Adipose tissue (tissue), 3 donors: ENCODE measurements around the gene PLPP4. TPM values are rescaled to one million over a fixed set of nuclear protein-coding genes. Genes with fewer than 3 reads are reported as not detected.

Source experiments
- H3K27ac ChIP-seq: one replicate; pipeline ENCODE4 v1.5.1; 2013; ENCODE audit warnings: low read depth, low read length
- WGBS, 3 donors: extraction: QIAGEN DNeasy Blood & Tissue Kit; methylation state at CpG; one replicate each; pipeline ENCODE4 v1.1.7; 2013; 5-methylcytosine and 5-hydroxymethylcytosine counted together
- polyA plus RNA-seq, 3 donors: library from polyadenylated mRNA; stranded (reverse); fragments of 200-250 nt; gene quantifications; one replicate each; pipeline ENCODE4 v1.2.3, GENCODE V29; 2013
- donor health status: healthy with polysubstance abuse.
- donor health status: Bipolar disorder and iron deficiency.
- donor health status: healthy.

The PLPP4 gene
- polyA plus RNA-seq, 3 donors, result not detected

GRCh38 chr10:120584786-120585185 lies 127.8 kb downstream of the PLPP4 start:
- H3K27ac ChIP-seq, result no peak overlapping the region
- WGBS, 3 donors, result 24 to 57% (median 54%) methylated on average over 1 of the region's 1 CpG

GRCh38 chr10:120586471-120586872 lies 129.4 kb downstream of the PLPP4 start:
- 50 to 83% (median 78%) methylated on average over 3 of the region's 3 CpGs for WGBS, 3 donors
- no peak overlapping the region for H3K27ac ChIP-seq

DNA sequence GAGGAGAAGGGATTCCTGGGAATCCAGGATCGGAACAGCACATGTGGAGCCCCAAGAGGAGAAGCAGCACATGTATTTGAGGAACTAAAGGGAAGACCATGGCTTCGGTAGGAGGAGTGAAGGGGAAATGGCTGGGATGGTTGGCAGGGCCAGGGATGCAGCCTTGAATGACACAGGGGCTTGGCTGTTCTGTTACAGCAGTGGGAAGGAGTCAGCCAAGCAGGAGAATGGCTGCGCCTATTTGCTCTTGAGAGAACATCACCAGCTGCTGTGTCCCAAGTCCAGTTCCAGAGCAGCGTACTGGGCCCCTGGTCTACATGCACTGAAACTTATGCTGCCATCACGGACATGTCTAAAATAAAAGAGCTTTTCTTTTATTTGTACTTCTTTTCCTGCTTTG lies 130.0 kb downstream of the PLPP4 start:
- H3K27ac ChIP-seq, result no peak overlapping the region
- WGBS, 3 donors, result 78 to 80% (median 79%) methylated on average over 5 of the region's 5 CpGs

- no peak overlapping the region for H3K27ac ChIP-seq
- 52 to 84% (median 56%) methylated on average over 2 of the region's 2 CpGs for WGBS, 3 donors
These were observed 131.3 kb downstream of the PLPP4 start for GRCh38 chr10:120588311-120588710.

DNA sequence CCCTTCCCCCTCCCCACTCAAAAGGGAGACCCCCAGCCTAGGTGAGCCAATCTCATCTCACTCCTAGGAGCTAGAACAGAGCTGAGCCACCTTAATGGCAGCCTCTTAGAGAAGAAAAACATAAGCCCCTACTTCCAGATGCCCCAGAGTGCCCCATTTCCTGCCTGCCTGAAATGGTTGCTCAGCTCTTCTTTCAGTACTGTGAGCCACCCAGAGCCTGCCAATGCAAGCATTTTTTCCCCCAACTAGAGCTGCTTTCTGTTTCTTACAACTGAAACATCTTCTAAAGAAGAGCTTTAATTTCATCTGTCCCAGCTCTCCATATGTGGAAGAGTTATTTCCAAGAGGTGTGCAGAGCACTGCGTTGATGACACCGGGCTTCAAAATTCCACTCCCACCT lies 136.7 kb downstream of the PLPP4 start:
- 86 to 90% (median 87%) methylated on average over 2 of the region's 2 CpGs for WGBS, 3 donors
- H3K27ac ChIP-seq, result no peak overlapping the region

GRCh38 chr10:120597902-120598301 lies 140.9 kb downstream of the PLPP4 start:
- WGBS, 3 donors, result 74 to 84% (median 77%) methylated on average over 3 of the region's 3 CpGs
- H3K27ac ChIP-seq, result no peak overlapping the region

DNA sequence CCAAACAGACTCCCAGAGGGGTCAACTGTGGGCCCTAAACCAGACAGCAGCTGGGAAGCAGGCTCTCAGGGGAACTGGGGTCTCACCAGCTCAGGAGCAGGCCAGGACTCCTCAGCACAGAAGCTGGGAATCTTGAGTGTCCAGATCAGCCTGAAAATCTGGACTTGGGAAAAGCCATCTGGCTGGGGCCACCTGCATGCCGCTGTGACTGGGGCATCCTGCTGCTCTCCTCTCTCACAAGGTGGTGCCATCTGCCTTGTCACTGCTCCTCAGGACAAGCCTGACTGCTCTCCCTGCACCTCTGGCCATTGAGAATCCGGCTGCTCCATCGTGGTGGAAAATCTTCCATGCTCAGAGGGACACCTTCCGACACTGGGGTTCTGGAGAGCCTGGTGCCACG lies 141.4 kb downstream of the PLPP4 start:
- H3K27ac ChIP-seq, result no peak overlapping the region
- WGBS, 3 donors, result 62 to 74% (median 71%) methylated on average over 5 of the region's 5 CpGs

GRCh38 chr10:120599200-120599724 lies 142.2 kb downstream of the PLPP4 start:
- 46 to 66% (median 66%) methylated on average over 9 of the region's 9 CpGs for WGBS, 3 donors

DNA sequence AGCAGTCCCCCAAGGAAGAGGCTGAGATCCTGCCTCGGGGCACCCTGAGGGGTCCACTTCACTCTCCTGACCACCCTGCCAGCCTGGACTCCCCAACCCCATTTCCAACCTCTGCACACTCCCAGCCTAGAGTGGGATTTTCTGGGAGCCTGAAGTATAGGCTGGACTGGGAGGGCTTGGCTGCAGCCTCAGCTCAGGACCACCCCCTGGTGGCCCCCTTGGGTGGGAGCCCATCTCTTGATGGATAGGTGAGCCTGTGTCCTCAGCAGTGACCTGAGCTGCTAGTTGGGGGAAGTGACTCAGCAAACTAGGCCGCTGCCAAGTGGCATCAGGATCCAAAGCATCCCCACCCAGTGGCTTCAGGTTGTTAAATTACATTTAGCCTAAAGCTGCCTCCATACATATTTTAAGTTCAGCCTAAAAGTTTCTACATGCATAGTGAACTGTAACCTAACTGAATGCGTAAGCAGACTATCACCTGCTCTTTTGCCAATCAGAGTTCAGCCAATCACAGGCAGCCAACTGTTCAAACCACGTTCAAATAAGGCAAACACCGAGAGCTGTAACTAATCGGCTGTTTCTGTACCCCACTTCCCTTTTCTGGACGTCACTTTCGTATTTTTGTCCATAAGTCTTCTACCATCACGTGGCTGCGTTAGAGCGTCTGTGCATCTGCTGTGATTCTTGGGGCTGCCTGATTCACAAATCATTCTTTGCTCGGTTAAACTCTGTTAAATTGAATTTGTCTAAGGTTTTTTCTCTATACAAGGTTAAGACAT lies 144.0 kb downstream of the PLPP4 start:
- no peak overlapping the region for H3K27ac ChIP-seq
- WGBS, 3 donors, result 40 to 68% (median 49%) methylated on average over 12 of the region's 12 CpGs

More at GRCh38 chr10:120599200-120599724, 142.2 kb downstream of the PLPP4 start:
- no peak overlapping the region for H3K27ac ChIP-seq

GRCh38 chr10:120601999-120602398 lies 145.0 kb downstream of the PLPP4 start:
- 78 to 88% (median 82%) methylated on average over 2 of the region's 2 CpGs for WGBS, 3 donors
- no peak overlapping the region for H3K27ac ChIP-seq

DNA sequence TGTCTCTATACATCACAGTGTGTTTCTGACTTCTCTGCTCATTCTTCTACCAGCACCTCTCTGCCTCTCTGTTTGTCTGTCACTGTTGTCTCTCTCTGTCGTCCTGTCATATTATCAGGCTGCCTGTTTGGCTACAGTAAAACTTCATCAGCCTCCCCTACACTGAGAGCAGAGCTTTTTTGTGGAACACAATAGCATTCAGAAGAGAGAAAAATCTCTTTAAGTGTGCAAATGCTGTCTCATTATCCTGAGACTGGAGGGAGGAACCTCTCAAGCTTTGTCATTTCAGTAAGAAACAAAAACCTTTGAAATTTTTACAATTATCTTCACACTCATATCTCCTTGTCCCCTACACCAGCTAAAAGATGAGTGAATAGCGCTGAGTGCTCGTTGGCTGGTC lies 148.4 kb downstream of the PLPP4 start:
- H3K27ac ChIP-seq, result no peak overlapping the region
- WGBS, 3 donors, result 66 to 77% (median 73%) methylated on average over 3 of the region's 3 CpGs

DNA sequence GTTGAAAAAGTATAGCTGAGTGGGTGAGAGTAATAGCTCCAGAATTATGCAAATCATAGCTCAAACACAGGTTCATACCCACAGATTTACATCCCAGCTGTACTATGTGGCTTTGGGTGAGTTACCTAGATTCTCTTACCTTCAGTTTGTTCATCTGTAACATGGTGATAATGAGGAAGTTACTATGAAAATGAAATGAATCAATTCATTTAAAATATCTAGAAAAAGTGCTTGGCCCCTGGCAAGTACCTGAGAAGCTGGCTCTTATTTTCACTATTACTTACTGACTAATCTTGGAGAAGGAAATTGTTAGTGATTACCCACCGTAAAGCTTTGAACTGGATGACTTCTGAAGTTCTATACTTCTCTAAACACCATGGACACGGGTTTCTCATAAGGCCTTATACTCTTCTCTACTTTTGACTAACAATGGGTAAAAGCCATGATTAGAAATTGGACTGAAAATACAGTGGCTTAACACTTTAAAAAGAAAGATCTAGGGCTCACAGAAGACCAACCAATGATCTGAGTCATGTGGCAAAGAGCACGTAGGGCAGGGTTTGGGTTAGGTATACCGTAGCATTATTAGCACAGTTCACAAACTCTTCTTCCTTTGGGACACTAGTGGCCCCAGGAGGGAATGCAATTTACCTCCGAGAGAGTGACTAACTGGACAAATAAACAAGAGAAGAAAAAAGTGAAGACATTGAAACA lies 149.2 kb downstream of the PLPP4 start:
- no peak overlapping the region for H3K27ac ChIP-seq
- 70 to 78% (median 76%) methylated on average over 5 of the region's 5 CpGs for WGBS, 3 donors

DNA sequence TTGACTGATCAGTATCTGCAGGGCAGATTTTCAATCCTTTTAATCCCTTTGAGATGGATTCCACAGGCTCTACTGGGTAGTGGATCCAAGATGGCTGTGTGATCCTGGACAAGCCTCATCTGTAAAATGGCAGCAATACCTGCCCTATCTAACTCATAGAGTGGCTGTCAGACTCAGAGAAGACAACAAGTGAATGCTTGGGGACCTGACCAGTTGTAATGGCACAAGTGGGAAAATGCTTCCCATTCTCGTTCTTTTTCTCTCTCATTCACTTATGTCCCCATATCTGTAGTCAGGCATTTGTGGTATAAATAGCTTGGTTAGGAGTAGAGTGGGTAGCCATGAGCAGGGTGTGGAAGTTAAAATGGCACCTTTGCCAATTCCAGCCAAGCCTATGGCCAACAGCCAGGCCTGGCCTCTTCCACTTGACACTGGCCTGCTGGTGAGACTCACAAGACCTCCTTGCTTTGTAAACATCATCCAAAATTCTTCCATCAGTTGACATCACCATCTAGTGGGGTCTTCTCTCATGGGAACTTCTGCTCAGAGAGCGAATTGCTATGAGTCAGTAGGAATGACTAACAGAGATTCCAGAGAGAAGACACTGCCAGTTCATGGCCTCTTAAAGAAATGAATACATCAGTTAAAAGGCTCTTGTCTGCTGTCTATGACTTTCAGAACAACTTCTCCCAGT lies 150.1 kb downstream of the PLPP4 start:
- H3K27ac ChIP-seq, result no peak overlapping the region
- WGBS, 3 donors, result 69 to 79% (median 75%) methylated on average over 2 of the region's 2 CpGs

GRCh38 chr10:120607710-120608703 lies 151.0 kb downstream of the PLPP4 start:
- WGBS, 3 donors, result 75 to 84% (median 82%) methylated on average over 5 of the region's 5 CpGs
- no peak overlapping the region for H3K27ac ChIP-seq

GRCh38 chr10:120609006-120609405 lies 152.0 kb downstream of the PLPP4 start:
- WGBS, 3 donors, result 51 to 77% (median 70%) methylated on average over 5 of the region's 5 CpGs
- no peak overlapping the region for H3K27ac ChIP-seq

GRCh38 chr10:120610791-120611190 lies 153.8 kb downstream of the PLPP4 start:
- H3K27ac ChIP-seq, result no peak overlapping the region

- 77 to 81% (median 80%) methylated on average over 2 of the region's 2 CpGs for WGBS, 3 donors
- H3K27ac ChIP-seq, result no peak overlapping the region
These were observed 155.7 kb downstream of the PLPP4 start for GRCh38 chr10:120612756-120613155.

GRCh38 chr10:120613180-120613579 lies 156.2 kb downstream of the PLPP4 start:
- no peak overlapping the region for H3K27ac ChIP-seq
- 57 to 77% (median 72%) methylated on average over 3 of the region's 3 CpGs for WGBS, 3 donors
